ENCODE measurements around the gene TMEM115.

The TMEM115 gene

DNA sequence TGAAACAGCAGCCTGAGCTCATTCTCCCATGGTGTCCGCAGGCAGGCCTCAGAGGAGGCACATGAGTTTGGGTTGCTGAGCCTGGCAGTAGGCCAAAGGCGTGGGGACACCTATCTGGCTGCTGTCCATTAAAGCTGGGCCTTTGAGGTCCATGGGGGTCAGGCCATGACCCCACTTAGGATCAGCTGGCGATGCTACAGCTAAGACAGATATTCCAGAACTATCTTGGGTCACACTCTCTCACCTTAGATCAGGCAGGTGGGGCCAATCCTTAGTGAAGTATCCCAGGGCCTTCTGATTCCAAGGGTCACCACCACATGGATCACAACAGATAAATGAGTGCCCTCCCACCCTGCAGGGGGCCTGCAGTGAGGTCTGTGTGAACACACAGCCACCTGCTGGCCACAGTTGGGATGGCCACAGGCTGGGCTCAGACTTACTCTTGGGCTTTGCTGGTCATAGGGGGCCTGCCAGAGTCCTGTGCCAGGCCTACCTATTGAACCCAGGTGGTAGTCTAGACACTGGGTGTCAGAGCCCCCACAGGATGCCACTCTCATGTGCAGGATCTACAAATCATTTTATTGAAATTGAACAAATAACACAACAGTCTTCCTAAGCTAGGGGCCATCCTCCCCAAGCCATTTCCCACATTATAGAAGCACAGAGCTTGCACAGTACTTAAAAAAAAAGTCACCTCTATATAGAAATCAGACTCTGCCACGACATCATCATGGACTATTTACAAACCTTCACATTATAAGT lies 34.8 kb downstream of the TMEM115 start:
- Mint-ChIP-seq H3K9me3 (no peaks in the 10 kb centered on the region), H3K4me3 (no peak overlapping the region), H3K4me1 (ENCODE audit: low read depth) (peaks cover 45% of the 10 kb centered on the region), H3K36me3 (ENCODE audit: low read depth) (peaks cover 59% of the 10 kb centered on the region), H3K27ac (peak overlapping the region; percentile 67), H3K27me3 (no peaks in the 10 kb centered on the region)
- DNase-seq, result peak; percentile 74

DNA sequence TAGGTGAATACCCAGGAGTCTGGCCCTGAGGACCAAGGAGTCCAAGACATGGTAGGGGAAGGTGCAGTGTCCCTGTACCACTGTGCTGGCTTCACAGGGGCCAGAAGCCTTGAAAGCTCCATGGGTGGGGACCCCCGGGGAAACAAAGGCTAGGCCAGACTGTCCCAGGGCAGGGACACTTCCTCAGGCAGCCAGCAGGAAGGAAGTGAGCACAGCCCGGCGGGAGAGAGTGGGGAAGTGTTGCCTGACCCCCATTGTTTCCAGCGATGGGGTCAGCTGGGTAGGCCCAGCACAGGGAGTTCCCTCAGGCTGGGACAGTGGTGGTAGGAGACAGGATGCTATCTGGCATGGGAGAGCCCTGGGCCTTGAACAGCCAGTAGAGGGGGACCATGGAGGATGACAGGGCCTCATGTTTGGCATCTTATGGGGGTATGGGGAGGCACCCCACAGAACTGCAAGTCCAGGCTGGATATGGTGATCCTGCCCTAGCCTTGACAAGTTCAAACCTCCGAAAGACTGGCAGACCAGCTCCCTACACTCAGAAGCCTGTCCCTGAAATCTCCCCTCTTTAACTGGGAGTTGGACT lies 35.6 kb downstream of the TMEM115 start:
- H3K27me3 Mint-ChIP-seq, result no peaks in the 10 kb centered on the region
- no peaks in the 10 kb centered on the region for H3K9me3 Mint-ChIP-seq
- H3K36me3 Mint-ChIP-seq (ENCODE audit: low read depth), result peaks cover 60% of the 10 kb centered on the region
- no peak for DNase-seq
- no peak overlapping the region for H3K4me3 Mint-ChIP-seq
- H3K27ac Mint-ChIP-seq, result peak overlapping the region; percentile 71
- peaks cover 49% of the 10 kb centered on the region for H3K4me1 Mint-ChIP-seq (ENCODE audit: low read depth)

DNA sequence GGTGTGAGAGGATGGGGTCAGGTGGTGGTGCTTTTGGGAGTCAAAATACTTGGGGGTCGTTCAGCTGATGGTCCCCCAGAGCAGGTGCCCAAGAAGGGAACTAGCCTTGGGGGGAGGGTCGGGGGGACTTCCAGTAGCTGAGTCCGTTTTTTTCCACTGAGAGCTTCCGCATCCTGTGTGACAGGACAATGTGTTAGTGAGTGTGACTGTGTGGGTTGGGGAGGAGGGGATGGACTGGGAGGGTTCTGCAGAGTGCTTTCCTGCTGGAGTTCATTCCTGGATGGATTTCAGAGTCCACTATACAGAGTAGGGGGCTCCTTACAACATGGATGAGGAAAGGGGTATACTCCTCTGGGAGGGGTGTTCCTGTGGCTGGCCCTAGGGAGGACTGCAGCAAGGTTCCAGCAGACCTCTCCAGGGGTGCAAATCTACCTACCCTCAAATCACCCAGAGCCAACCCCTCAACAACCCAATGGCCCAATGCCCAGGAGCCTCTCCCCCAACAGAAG lies 36.2 kb downstream of the TMEM115 start:
- H3K36me3 Mint-ChIP-seq (ENCODE audit: low read depth), result peaks cover 60% of the 10 kb centered on the region
- no peak for DNase-seq
- no peak overlapping the region for H3K4me3 Mint-ChIP-seq
- H3K4me1 Mint-ChIP-seq (ENCODE audit: low read depth), result peaks cover 49% of the 10 kb centered on the region
- no peaks in the 10 kb centered on the region for H3K9me3 Mint-ChIP-seq
- H3K27me3 Mint-ChIP-seq, result no peaks in the 10 kb centered on the region
- H3K27ac Mint-ChIP-seq, result peak overlapping the region; percentile 71

DNA sequence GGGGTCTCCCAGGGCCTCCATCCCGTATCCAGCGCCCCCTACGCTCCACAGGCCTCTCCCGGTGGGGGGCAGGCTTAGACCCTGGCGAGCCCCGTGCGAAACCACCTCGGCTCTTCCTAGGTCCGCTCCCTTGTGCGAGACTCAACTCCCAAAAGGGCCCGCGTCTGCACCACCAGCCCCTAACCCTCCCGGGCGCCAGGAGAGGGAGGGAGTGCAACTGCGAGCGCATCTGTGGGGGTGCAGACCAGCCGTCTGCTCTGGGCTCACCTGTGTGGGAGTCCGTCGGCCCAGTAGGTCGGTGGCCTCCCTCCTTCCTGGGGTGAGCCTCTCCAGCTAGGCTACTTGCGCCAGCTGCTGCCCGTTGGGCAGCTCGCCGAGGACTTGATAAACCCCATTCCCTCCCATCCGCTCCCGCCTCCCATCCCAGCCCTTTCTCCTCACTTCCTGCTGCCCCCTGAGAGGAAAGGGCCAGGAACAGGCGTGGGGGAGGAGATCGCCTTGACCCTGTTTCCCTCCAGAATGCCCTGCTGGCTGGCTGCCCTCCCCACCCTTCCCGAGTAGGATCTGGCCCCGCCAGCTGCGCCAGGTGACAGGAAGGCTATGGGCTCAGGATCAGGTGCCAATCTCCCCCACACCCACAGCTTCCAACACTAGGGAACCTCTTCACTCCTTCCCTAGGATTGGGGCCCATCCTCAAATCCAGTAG lies 36.8 kb downstream of the TMEM115 start, which contains the start of gene HYAL2:
TSS of gene HYAL2 (minus strand) at position 360 of the 706 bp plus-strand sequence. CDS start 2,256 bp downstream, outside the sequence.
- Mint-ChIP-seq H3K4me1 (ENCODE audit: low read depth) (peaks cover 48% of the 10 kb centered on the region), H3K27ac (peak within 1 kb of the TSS; percentile 98), H3K36me3 (ENCODE audit: low read depth) (peaks cover 62% of the 10 kb centered on the region), H3K9me3 (no peaks in the 10 kb centered on the region), H3K27me3 (no peaks in the 10 kb centered on the region), H3K4me3 (peak within 1 kb of the TSS; percentile 83)
- no peak for DNase-seq

DNA sequence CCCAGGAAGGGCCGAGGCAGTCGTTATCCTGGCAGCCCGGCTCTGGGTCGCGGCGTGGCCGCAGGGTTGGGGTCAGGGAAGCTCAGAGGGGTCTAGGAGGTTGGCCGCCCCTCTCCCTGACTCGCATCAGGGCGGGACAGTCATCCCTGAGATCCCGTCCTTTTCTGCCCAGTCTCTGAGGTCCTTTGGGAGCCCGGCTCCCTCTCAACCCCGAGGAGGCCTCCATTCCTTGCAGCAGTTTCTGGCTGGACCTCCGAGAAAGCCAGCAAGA lies 37.3 kb downstream of the TMEM115 start:
- no peak for DNase-seq
- Mint-ChIP-seq H3K4me1 (ENCODE audit: low read depth) (peaks cover 49% of the 10 kb centered on the region), H3K4me3 (peak overlapping the region; percentile 83), H3K27me3 (no peaks in the 10 kb centered on the region), H3K36me3 (ENCODE audit: low read depth) (peaks cover 61% of the 10 kb centered on the region), H3K27ac (peak overlapping the region; percentile 98), H3K9me3 (no peaks in the 10 kb centered on the region)

DNA sequence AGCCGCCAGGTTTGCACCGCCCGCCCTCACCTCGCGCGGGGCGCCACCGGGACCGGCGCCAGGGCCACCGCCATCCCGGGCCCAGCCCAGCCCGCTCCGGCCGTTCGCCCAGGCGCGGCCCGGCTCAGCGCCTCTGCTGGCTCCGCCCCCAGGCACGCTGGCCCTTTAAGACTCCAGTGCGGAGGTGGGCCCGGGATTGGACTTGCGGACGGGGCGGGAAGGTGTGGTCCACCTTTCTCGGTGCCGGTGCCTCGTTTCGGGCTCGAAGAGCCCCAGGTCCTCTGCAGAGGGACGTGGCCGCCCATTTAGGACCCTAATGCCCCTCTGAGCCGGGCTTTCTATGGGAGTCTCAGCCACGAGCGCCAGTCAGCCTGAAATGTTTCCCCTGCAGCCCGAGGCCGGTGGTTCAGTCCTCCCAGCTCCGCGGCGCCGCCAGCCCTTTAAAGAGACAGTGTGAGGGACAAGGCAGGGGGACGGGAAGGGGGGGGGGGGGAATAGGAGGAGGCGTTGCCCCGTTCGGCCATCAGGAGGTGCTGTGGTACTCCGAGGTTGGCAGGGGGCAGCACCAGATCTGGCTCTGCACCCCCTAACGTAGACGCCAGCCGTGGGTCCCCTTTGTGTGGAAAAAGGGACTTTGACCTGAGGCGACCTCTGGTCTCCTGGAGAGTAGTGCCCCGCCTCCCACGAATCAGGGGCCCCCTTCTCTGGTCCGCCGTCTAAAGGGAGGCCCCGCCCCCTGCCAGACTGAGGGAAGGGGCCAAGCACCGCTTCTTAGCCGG lies 37.8 kb downstream of the TMEM115 start:
- DNase-seq, result peak; percentile 94
- Mint-ChIP-seq H3K27me3 (no peaks in the 10 kb centered on the region), H3K36me3 (ENCODE audit: low read depth) (peaks cover 59% of the 10 kb centered on the region), H3K9me3 (no peaks in the 10 kb centered on the region), H3K4me1 (ENCODE audit: low read depth) (peaks cover 50% of the 10 kb centered on the region), H3K27ac (peak overlapping the region; percentile 98), H3K4me3 (peak overlapping the region; percentile 83)

DNA sequence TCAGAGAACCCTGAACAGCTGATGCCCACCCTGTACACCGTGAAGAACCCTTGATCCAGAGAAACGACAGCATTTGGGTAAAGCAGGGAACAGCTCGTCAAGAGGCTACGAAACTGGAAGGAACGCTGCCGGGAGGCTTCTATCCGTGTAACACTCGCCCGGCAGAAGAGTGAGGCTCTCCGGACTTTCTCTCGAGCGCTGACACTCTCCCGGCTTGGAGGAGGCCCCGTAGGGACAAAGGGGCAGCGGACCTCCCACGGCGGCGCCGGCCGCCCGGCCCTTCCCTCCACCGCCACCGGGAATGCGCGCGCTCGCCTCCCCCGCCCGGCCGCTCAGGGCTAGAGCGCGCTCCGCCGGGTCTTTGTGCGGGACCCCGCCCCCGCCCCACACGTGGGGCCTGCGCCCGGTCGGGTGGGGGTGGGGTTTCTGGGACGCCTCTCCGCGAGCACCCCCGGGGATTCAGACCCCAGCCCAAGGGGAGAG lies 38.4 kb downstream of the TMEM115 start:
- H3K9me3 Mint-ChIP-seq, result no peaks in the 10 kb centered on the region
- peaks cover 50% of the 10 kb centered on the region for H3K4me1 Mint-ChIP-seq (ENCODE audit: low read depth)
- H3K4me3 Mint-ChIP-seq, result peak overlapping the region; percentile 88
- DNase-seq, result no peak
- peak overlapping the region; percentile 87 for H3K27ac Mint-ChIP-seq
- H3K27me3 Mint-ChIP-seq, result no peaks in the 10 kb centered on the region
- peaks cover 57% of the 10 kb centered on the region for H3K36me3 Mint-ChIP-seq (ENCODE audit: low read depth)

DNA sequence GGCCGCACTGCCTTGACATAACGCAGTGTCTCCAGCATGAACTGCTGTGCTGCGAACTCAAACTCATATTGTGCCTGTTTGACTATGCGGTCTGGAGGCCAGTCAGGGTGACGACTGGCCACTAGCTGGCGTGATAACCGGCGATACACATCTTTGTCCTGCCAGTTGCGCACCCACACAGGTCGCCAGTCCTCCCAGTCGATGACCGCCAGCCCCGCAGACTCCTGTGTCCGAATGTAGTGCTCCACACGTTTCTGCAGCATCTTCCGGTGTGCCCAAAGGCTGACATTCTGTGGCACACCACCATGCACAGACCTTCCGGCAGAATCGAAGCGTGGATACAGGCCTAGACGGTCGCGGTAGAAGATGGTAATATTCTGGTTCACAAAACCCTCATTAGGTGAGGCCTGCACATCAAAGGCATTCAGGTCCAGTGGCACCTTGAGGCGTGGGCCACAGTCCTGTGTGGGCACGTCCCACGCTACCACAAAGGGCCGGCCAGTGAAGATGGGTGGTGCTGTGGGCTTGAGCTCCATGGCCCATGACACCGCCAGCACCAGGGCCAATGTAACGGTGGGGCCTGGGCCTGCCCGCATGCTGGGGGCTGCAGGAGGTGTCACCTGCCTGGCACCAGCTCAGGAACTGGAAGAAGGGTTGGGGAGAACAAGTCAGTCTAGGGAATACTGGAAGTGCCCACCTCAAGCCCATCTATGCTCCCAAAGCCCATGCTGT lies 39.3 kb downstream of the TMEM115 start:
- no peak for DNase-seq
- Mint-ChIP-seq H3K9me3 (no peaks in the 10 kb centered on the region), H3K27me3 (no peaks in the 10 kb centered on the region), H3K4me1 (ENCODE audit: low read depth) (peaks cover 53% of the 10 kb centered on the region), H3K4me3 (peak overlapping the region; percentile 88), H3K36me3 (ENCODE audit: low read depth) (peaks cover 49% of the 10 kb centered on the region), H3K27ac (peak overlapping the region; percentile 57)

DNA sequence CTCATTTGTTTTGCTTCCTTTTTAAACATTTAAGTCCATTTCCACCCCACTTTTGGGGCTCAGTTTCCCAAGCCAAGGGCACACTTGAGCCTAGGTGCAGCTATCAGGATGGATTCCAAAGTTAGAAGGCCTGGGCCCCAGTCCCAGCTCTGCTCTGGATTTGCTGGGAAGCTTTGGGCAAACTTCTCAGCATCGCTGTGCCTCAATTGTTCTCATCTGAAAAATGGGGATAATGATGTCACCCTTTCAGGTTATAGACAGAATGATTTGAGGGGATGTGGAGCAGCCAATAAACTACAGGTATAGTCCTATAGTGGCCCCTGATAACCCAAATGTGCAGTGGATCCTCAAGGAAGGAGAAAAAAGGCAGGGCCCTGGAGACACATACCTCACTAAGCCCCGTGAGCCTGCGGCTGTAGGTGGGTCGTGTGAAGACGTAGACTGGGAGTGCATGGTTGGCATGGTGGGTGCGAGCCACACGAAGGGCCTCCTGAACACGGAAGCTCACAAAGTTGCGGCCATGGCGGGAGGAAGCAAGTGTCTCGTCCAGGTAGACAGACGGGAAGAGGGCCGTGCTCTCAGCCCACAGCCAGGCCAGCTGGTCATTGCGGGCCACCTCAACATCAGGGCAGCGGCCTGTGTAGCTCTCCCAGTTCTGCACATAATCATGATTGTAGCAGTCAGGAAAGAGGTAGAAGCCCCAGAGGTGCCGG lies 40.0 kb downstream of the TMEM115 start:
- H3K27me3 Mint-ChIP-seq, result no peaks in the 10 kb centered on the region
- H3K27ac Mint-ChIP-seq, result no peak overlapping the region
- no peaks in the 10 kb centered on the region for H3K9me3 Mint-ChIP-seq
- H3K4me3 Mint-ChIP-seq, result no peak overlapping the region
- peaks cover 42% of the 10 kb centered on the region for H3K36me3 Mint-ChIP-seq (ENCODE audit: low read depth)
- DNase-seq, result no peak
- peaks cover 48% of the 10 kb centered on the region for H3K4me1 Mint-ChIP-seq (ENCODE audit: low read depth)

DNA sequence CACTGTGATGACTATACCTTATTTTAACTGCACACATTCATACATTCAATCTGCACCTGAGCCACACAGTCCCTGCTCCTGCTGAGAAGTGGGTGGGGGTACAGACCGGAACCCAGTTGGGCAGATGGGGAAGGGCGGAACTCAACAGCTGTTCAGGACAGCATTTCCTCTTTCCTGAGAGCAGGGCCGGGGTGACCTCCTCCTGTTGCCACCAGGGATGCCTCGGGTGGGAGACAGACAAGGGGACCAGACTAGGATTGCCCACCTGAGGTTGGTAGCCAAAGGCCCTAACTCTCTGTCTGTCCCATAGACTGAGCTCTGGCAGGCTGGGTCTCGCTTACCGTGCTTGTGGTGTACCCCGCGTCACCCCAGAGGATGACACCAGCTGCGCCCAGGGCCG lies 40.7 kb downstream of the TMEM115 start:
- H3K4me3 Mint-ChIP-seq, result no peak overlapping the region
- H3K36me3 Mint-ChIP-seq (ENCODE audit: low read depth), result peaks cover 35% of the 10 kb centered on the region
- no peaks in the 10 kb centered on the region for H3K27me3 Mint-ChIP-seq
- no peak for DNase-seq
- peak overlapping the region; percentile 22 for H3K27ac Mint-ChIP-seq
- peaks cover 48% of the 10 kb centered on the region for H3K4me1 Mint-ChIP-seq (ENCODE audit: low read depth)
- no peaks in the 10 kb centered on the region for H3K9me3 Mint-ChIP-seq

DNA sequence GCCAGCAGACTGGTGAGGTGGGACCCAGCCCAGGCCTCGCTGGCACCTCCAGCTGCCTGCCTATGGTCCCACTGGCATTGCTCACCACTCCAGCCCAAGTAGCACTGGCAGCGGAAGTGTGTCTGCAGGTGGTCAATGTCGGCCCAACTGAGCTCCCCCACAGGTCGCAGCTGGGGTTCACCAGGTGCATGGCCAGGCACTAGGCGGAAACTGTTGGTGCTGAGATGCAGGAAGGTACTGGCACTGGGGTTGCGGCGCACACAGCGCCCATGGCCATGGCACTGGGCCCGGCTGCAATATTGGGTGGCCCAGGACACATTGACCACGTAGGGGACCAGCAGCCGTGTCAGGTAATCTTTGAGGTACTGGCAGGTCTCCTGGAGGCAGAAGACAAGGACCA lies 41.2 kb downstream of the TMEM115 start:
- peaks cover 34% of the 10 kb centered on the region for H3K36me3 Mint-ChIP-seq (ENCODE audit: low read depth)
- H3K4me3 Mint-ChIP-seq, result no peak overlapping the region
- H3K27me3 Mint-ChIP-seq, result no peaks in the 10 kb centered on the region
- no peaks in the 10 kb centered on the region for H3K9me3 Mint-ChIP-seq
- H3K27ac Mint-ChIP-seq, result no peak overlapping the region
- peaks cover 48% of the 10 kb centered on the region for H3K4me1 Mint-ChIP-seq (ENCODE audit: low read depth)
- no peak for DNase-seq

DNA sequence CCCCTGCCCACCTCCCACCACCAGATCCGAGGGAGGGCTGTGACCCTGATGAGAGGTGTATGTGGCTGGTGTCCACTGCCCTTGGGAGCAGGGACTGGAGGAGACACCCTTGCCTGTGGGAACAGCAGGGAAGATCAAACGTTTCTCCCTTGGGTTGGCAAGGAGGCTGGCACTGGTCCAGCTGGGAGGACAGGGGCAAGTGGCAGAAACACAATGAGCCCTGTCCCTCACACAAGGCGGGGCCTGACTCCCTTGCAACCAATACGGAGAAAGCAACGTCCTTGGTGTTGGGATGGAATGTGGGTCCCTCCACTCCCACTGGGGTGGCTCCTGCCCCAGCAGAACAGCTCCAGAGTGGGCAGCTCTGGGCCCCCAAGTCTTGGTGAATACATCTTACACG lies 42.0 kb downstream of the TMEM115 start:
- no peaks in the 10 kb centered on the region for H3K27me3 Mint-ChIP-seq
- peaks cover 46% of the 10 kb centered on the region for H3K4me1 Mint-ChIP-seq (ENCODE audit: low read depth)
- H3K27ac Mint-ChIP-seq, result no peak overlapping the region
- no peaks in the 10 kb centered on the region for H3K9me3 Mint-ChIP-seq
- H3K36me3 Mint-ChIP-seq (ENCODE audit: low read depth), result peaks cover 34% of the 10 kb centered on the region
- no peak overlapping the region for H3K4me3 Mint-ChIP-seq
- DNase-seq, result no peak

DNA sequence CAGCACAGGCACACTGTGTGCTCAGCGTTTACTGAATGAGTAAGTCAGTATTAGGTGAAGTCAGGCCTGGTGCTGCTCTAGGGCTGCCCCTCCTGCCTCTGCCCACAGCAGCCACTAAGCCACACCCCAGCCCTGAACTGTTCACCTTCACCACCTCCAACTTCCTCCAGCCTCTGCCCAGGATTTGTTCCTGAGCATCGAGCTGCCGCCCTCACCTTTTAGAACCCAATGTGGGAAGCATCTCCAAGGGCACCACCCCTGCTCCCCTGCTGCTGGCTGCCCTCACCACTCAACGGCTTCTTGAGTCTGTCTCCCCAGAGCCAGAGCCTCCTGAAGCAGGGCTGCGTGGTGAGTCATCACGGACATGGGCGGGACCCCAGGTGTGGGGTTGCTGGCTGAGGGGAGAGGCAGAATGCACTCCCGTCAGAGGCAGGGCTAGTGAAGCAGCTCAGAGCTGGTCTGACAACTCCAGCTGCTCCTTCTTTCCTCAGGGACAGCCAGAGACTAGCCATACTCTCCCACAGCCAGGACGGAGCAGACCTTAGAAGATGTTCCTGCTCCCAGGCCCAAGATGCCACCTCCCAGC lies 42.6 kb downstream of the TMEM115 start:
- peak; percentile 74 for DNase-seq
- H3K4me1 Mint-ChIP-seq (ENCODE audit: low read depth), result peaks cover 42% of the 10 kb centered on the region
- H3K27ac Mint-ChIP-seq, result peak overlapping the region; percentile 80
- peaks cover 34% of the 10 kb centered on the region for H3K36me3 Mint-ChIP-seq (ENCODE audit: low read depth)
- H3K4me3 Mint-ChIP-seq, result no peak overlapping the region
- H3K9me3 Mint-ChIP-seq, result no peaks in the 10 kb centered on the region
- no peaks in the 10 kb centered on the region for H3K27me3 Mint-ChIP-seq

Measured in activated T-cell treated with anti-CD3 and anti-CD28 coated beads, Interleukin-2, amount 50 U/mL, for 24 hours (primary cell).